ENCODE results near the gene NFASC.

The NFASC gene

DNA sequence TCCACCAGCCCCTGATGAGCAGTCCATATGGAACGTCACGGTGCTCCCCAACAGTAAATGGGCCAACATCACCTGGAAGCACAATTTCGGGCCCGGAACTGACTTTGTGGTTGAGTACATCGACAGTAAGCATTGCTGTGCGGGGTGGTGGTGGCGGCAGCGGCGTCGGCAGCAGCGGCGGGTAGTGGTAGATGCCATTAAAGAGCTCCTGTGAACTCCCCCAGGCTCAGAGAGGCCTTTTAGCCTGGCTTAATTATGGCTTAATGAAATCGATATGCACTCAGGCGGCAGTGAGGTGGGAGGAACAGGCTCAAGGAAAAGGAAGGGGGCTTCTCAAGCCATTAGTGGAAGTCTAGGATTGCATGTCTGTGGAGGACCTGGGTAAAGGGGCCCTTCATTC lies 130.5 kb downstream of the NFASC start:
- H3K4me3 ChIP-seq (ENCODE audit: low read depth, low read length), result no peak overlapping the region
- no peak for TF ChIP-seq CTCF (IDR thresholded peaks at IDR 0.05; ENCODE audit: low read depth, low read length)
- no peak for DNase-seq (ENCODE audit: low read depth, low spot score)
- in situ Hi-C loops (cut with HindIII; ENCODE audit: low sequenced_read_pairs), result no loop called here

DNA sequence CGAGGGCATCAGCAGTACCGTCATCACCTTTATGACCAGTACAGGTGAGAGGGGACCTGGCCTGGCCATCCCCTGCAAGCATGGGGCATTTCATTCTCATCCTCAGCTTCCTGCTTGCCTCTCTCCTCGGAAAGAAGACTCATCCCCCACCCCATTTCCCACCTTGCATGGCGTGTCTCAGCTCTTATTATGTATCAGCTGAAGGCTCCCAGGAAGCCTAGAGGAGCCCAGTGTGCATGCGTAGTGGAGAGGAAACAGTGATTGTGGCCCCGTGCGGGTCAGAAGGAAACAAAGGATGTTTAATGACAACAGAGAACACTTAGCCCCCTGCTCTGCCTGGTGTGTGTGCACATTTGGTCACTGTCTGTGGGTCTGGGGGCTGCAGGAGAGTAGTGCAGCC lies 132.0 kb downstream of the NFASC start:
- no peak for TF ChIP-seq CTCF (IDR thresholded peaks at IDR 0.05; ENCODE audit: low read depth, low read length)
- H3K4me3 ChIP-seq (ENCODE audit: low read depth, low read length), result no peak overlapping the region
- DNase-seq (ENCODE audit: low read depth, low spot score), result no peak
- in situ Hi-C loops (cut with HindIII; ENCODE audit: low sequenced_read_pairs), result no loop called here

GRCh38 chr1:205003358-205004131 lies 132.9 kb downstream of the NFASC start:
- H3K4me3 ChIP-seq (ENCODE audit: low read depth, low read length), result no peak overlapping the region
- no peak for DNase-seq (ENCODE audit: low read depth, low spot score)
- TF ChIP-seq CTCF (IDR thresholded peaks at IDR 0.05; ENCODE audit: low read depth, low read length), result no peak
- in situ Hi-C loops (cut with HindIII; ENCODE audit: low sequenced_read_pairs), result no loop called here

DNA sequence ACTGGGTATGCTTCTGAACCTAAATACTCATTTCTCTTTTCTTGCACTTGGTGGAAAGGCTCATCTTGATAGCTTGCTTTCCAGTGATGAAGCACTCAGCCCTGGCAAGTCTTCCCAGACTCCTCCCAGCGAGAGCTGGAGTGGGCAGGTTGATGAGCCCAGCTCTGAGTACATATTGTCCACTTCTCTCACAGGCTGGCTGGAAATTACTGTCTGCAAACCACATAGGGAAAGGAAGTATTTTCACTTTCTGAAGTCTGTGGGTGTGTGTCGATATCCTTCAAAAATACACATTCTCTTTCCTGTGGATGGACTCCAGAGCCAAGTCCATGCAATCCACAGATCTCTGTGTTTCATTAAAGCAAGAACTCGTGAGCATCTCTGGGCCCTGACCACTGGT lies 133.7 kb downstream of the NFASC start:
- TF ChIP-seq CTCF (IDR thresholded peaks at IDR 0.05; ENCODE audit: low read depth, low read length), result no peak
- in situ Hi-C loops (cut with HindIII; ENCODE audit: low sequenced_read_pairs), result no loop called here
- H3K4me3 ChIP-seq (ENCODE audit: low read depth, low read length), result no peak overlapping the region
- DNase-seq (ENCODE audit: low read depth, low spot score), result no peak

GRCh38 chr1:205008896-205009295 lies 138.2 kb downstream of the NFASC start:
- no peak overlapping the region for H3K4me3 ChIP-seq (ENCODE audit: low read depth, low read length)
- DNase-seq (ENCODE audit: low read depth, low spot score), result no peak
- in situ Hi-C loops (cut with HindIII; ENCODE audit: low sequenced_read_pairs), result no loop called here
- TF ChIP-seq CTCF (IDR thresholded peaks at IDR 0.05; ENCODE audit: low read depth, low read length), result no peak

- in situ Hi-C loops (cut with HindIII; ENCODE audit: low sequenced_read_pairs), result no loop called here
- DNase-seq (ENCODE audit: low read depth, low spot score), result no peak
- H3K4me3 ChIP-seq (ENCODE audit: low read depth, low read length), result no peak overlapping the region
- no peak for TF ChIP-seq CTCF (IDR thresholded peaks at IDR 0.05; ENCODE audit: low read depth, low read length)
Measured at GRCh38 chr1:205009670-205010069, 139.0 kb downstream of the NFASC start.

Measured in astrocyte of the spinal cord (primary cell).